Caco-2 (cell line): ENCODE results near the gene SKP2. TPM values are rescaled to one million over a fixed set of nuclear protein-coding genes. Genes with fewer than 3 reads are reported as not detected.
"Not testable (repeated sequence)": the region's sequence is repeated elsewhere in the genome, so short reads cannot be mapped to it uniquely, and the experiment has no call there.

Source experiments
- BruUV-seq: library from RNA; stranded (reverse); fragments of 400-500 nt; replicated peaks from 2 replicates; lab custom pipeline; 2021; lab: Mats Ljungman, UMichigan
- CTCF ChIA-PET: fragments of 300-600 bp; sonication (Branson Sonifier 250); formaldehyde crosslinking; loops from one replicate; lab custom pipeline; 2022; ENCODE audit warnings: antibody characterized with exemption; lab: Charles Lee
- POLR2A ChIA-PET: fragments of 300-600 bp; sonication (Branson Sonifier 250); formaldehyde crosslinking; loops from one replicate; lab custom pipeline; 2022; ENCODE audit warnings: antibody characterized with exemption; lab: Charles Lee
- DNase-seq, 2 experiments: peaks; one replicate each; pipeline versions ENCODE4 v3.0.0 to v3.0.0-alpha.2; 2020 to 2022
- H3K27me3 ChIP-seq: replicated peaks from 2 replicates; pipeline ENCODE4 v1.6.0; 2011; ENCODE audit warnings: low read length; ENCODE audit not compliant: control insufficient read depth, insufficient read depth
- H3K36me3 ChIP-seq: 2 replicates; pipeline ENCODE4 v1.5.1; 2011; ENCODE audit warnings: low read length; ENCODE audit not compliant: control insufficient read depth, insufficient read depth
- H3K4me1 ChIP-seq: fragments of 250-450 bp; sonication (Bioruptor Pico); 2 replicates; pipeline ENCODE4 v1.5.1; 2020; ENCODE audit warnings: mild to moderate bottlenecking
- H3K4me3 ChIP-seq: 2 replicates; pipeline ENCODE4 v1.5.1; 2011; ENCODE audit warnings: low read depth, mild to moderate bottlenecking, control low read depth, low read length
- H3K9me3 ChIP-seq: fragments of 250-450 bp; sonication (Bioruptor Pico); 2 replicates; pipeline ENCODE4 v1.5.1; 2020; ENCODE audit warnings: mild to moderate bottlenecking, moderate library complexity
- H3K27ac Mint-ChIP-seq: one replicate; pipeline ENCODE4 v1.8.0; 2022; ENCODE audit warnings: mixed read lengths; ENCODE audit not compliant: unreplicated experiment
- H3K27me3 Mint-ChIP-seq: one replicate; pipeline ENCODE4 v1.8.0; 2022; ENCODE audit warnings: mixed read lengths; ENCODE audit not compliant: insufficient read depth, unreplicated experiment
- H3K36me3 Mint-ChIP-seq: one replicate; pipeline ENCODE4 v1.8.0; 2022; ENCODE audit warnings: mild to moderate bottlenecking, mixed read lengths; ENCODE audit not compliant: insufficient read depth, unreplicated experiment
- H3K4me1 Mint-ChIP-seq: one replicate; pipeline ENCODE4 v1.8.0; 2022; ENCODE audit warnings: low read depth, mixed read lengths; ENCODE audit not compliant: unreplicated experiment
- H3K4me3 Mint-ChIP-seq: one replicate; pipeline ENCODE4 v1.8.0; 2022; ENCODE audit warnings: mild to moderate bottlenecking, moderate library complexity, mixed read lengths; ENCODE audit not compliant: unreplicated experiment
- H3K9me3 Mint-ChIP-seq: one replicate; pipeline ENCODE4 v1.8.0; 2022; ENCODE audit warnings: mixed read lengths; ENCODE audit not compliant: unreplicated experiment
- CTCF ChIP-seq, 2 experiments: fragments of 200-600 bp in 1 of 2; IDR thresholded peaks; 1 replicate in 1 of 2; 2 replicates in 1 of 2; pipeline versions ENCODE4 v1.5.1 to v1.8.0; 2011 to 2022; ENCODE audit warnings: antibody characterized with exemption in 1 of 2, control low read depth in 1 of 2, inconsistent platforms in 1 of 2, low read depth in 1 of 2, low read length in 1 of 2, mild to moderate bottlenecking in 1 of 2, moderate library complexity in 1 of 2; ENCODE audit not compliant: insufficient read depth in 1 of 2, severe bottlenecking in 1 of 2, unreplicated experiment in 1 of 2
- intact Hi-C: fragments of 100-400 bp; cut with micrococcal nuclease; formaldehyde crosslinking; loops from one replicate; pipeline ENCODE4 v1.10.0; 2022; ENCODE audit not compliant: unreplicated experiment
- total RNA-seq: library from RNA; stranded (reverse); gene quantifications from 2 replicates; pipeline ENCODE4 v1.2.3, GENCODE V29; 2022

The SKP2 gene
- total RNA-seq, 1 experiment from 2014 or later = 230 TPM

DNA sequence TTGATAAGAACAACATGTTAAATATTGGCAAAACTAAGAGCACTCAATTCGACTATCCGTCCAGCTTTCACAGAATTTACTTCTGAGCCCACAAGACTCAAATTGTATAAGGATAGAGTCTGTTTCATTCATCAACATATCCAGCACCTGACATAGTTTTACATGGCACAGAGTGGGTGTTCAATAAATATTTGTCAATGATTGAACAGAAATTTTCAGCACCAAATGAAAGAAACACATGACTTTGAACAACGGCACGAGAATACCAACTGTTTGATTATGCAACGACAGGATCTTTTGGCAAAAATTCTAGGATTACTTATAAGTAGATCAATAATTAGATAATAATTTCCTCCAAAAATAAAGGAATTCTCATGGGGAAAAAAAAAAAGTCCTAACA lies 41.8 kb downstream of the SKP2 start:
- no peak overlapping the region for H3K4me3 Mint-ChIP-seq
- H3K27me3 Mint-ChIP-seq = no peaks in the 10 kb centered on the region
- POLR2A ChIA-PET = no interaction called here
- H3K27me3 ChIP-seq = no peaks in the 10 kb centered on the region
- peaks cover 6% of the 10 kb centered on the region for H3K9me3 Mint-ChIP-seq
- intact Hi-C loops = no loop called here
- H3K4me3 ChIP-seq = no peak overlapping the region
- DNase-seq = no peak
- no peaks in the 10 kb centered on the region for H3K4me1 ChIP-seq
- no TSS peak for BruUV-seq
- TF ChIP-seq CTCF (IDR thresholded peaks at IDR 0.05; ENCODE audit: insufficient read depth in 1 of 2, low read depth in 1 of 2, low read length in 1 of 2, severe bottlenecking in 1 of 2, unreplicated experiment in 1 of 2) = no peak
- no peaks in the 10 kb centered on the region; the same call in 1 of the 2 replicates for H3K9me3 ChIP-seq
- no peaks in the 10 kb centered on the region for H3K4me1 Mint-ChIP-seq
- peaks cover 67% of the 10 kb centered on the region for H3K36me3 Mint-ChIP-seq
- H3K36me3 ChIP-seq = no peaks in the 10 kb centered on the region
- CTCF ChIA-PET = no interaction called here
- H3K27ac Mint-ChIP-seq = no peak overlapping the region

- H3K4me1 Mint-ChIP-seq = no peaks in the 10 kb centered on the region
- intact Hi-C loops = no loop called here
- CTCF ChIA-PET = no interaction called here
- BruUV-seq = no TSS peak
- H3K27me3 Mint-ChIP-seq = no peaks in the 10 kb centered on the region
- Histone ChIP-seq H3K36me3 (peaks cover 1% of the 10 kb centered on the region; the same call in 1 of the 2 replicates), H3K9me3 (no peaks in the 10 kb centered on the region), H3K4me3 (no peak overlapping the region), H3K4me1 (no peaks in the 10 kb centered on the region), H3K27me3 (no peaks in the 10 kb centered on the region)
- DNase-seq = no peak
- peaks cover 49% of the 10 kb centered on the region for H3K36me3 Mint-ChIP-seq
- no peak for TF ChIP-seq CTCF (IDR thresholded peaks at IDR 0.05; ENCODE audit: insufficient read depth in 1 of 2, low read depth in 1 of 2, low read length in 1 of 2, severe bottlenecking in 1 of 2, unreplicated experiment in 1 of 2)
- POLR2A ChIA-PET = interaction anchor here (0.6 kb wide), 1 partner anchor 44 kb away, joined by 8 read pairs; no protein-coding TSS in a partner anchor
- no peak overlapping the region for H3K4me3 Mint-ChIP-seq
- no peaks in the 10 kb centered on the region for H3K9me3 Mint-ChIP-seq
- no peak overlapping the region for H3K27ac Mint-ChIP-seq
These were observed 46.4 kb downstream of the SKP2 start for GRCh38 chr5:36198281-36198680.

DNA sequence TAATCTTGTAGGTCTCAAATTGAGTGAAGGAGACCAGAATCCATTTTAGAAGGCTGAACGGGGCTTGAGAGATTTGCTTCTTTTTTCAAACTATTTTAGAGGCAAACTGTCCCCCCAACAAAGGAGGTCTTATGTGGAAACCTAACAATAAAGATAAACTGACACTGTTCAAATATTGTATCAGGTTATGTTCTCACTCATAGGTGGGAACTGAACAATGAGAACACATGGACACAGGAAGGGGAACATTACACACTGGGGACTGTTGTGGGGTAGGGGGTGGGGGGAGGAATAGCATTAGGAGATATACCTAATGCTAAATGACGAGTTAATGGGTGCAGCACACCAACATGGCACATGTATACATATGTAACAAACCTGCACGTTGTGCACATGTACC lies 46.9 kb downstream of the SKP2 start:
- H3K4me3 ChIP-seq, H3K4me3 Mint-ChIP-seq, H3K36me3 ChIP-seq, H3K4me1 ChIP-seq, H3K4me1 Mint-ChIP-seq, CTCF ChIA-PET, H3K27ac Mint-ChIP-seq, H3K9me3 ChIP-seq, DNase-seq, BruUV-seq, intact Hi-C loops, POLR2A ChIA-PET, H3K27me3 ChIP-seq, H3K9me3 Mint-ChIP-seq, H3K27me3 Mint-ChIP-seq: not testable (repeated sequence)
- peaks cover 49% of the 10 kb centered on the region for H3K36me3 Mint-ChIP-seq

DNA sequence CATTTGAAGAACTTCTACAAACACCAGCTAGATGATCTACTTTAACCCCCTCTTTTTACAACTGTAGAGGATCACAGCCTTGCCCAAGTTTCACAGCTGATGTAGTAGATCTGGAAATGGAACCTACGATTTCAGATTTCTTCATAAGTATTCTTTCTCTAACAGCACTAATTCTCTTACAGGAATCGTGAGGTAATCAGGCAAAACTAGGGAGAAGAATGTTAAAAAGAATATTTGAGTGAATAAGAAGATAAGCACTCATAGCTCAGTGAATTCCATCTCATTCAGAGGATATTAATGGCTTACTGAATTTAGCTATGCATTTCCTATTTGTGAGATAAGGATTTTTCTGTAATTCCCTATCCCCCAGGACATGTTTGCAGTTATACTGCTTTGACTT lies 47.7 kb downstream of the SKP2 start:
- Histone ChIP-seq H3K9me3 (no peaks in the 10 kb centered on the region), H3K27me3 (no peaks in the 10 kb centered on the region), H3K4me1 (no peaks in the 10 kb centered on the region), H3K36me3 (peaks cover 1% of the 10 kb centered on the region; the same call in 1 of the 2 replicates), H3K4me3 (no peak overlapping the region)
- BruUV-seq = no TSS peak
- intact Hi-C loops = no loop called here
- Mint-ChIP-seq H3K27ac (no peak overlapping the region), H3K4me1 (no peaks in the 10 kb centered on the region), H3K27me3 (no peaks in the 10 kb centered on the region), H3K36me3 (peaks cover 49% of the 10 kb centered on the region), H3K9me3 (no peaks in the 10 kb centered on the region), H3K4me3 (no peak overlapping the region)
- POLR2A ChIA-PET = no interaction called here
- CTCF ChIA-PET = no interaction called here
- TF ChIP-seq CTCF (IDR thresholded peaks at IDR 0.05; ENCODE audit: insufficient read depth in 1 of 2, low read depth in 1 of 2, low read length in 1 of 2, severe bottlenecking in 1 of 2, unreplicated experiment in 1 of 2) = no peak
- DNase-seq = no peak
